PFSK-1 (cell line): ENCODE measurements around the gene GALNT12.

Experiments used
- FOXP2 ChIP-seq: optimal IDR thresholded peaks from 2 replicates; pipeline ENCODE3; 2011; ENCODE audit warnings: borderline replicate concordance, control low read depth, inconsistent platforms; ENCODE audit not compliant: insufficient read depth; ENCODE audit errors: extremely low read length, extremely low read depth
- POLR2AphosphoS5 ChIP-seq: IDR thresholded peaks from 2 replicates; pipeline ENCODE4 v1.6.1; 2012; ENCODE audit warnings: low read depth, mild to moderate bottlenecking, control low read depth, low read length, moderate library complexity
- REST ChIP-seq, 2 experiments: IDR thresholded peaks; 2 replicates each; pipeline versions ENCODE4 v1.6.1 to v1.8.0; 2011 to 2012; ENCODE audit warnings: low read depth in 2 of 2, low read length in 2 of 2, control low read depth in 1 of 2, inconsistent platforms in 1 of 2, mild to moderate bottlenecking in 1 of 2, moderate library complexity in 1 of 2; ENCODE audit not compliant: insufficient read depth in 1 of 2
- SIN3A ChIP-seq: IDR thresholded peaks from 2 replicates; pipeline ENCODE4 v1.6.1; 2012; ENCODE audit warnings: mild to moderate bottlenecking, low read length, moderate library complexity, borderline replicate concordance; ENCODE audit not compliant: insufficient read depth
- TAF1 ChIP-seq: IDR thresholded peaks from 2 replicates; pipeline ENCODE4 v1.6.1; 2012; ENCODE audit warnings: low read length, control low read depth, borderline replicate concordance; ENCODE audit not compliant: insufficient read depth

The GALNT12 gene

GRCh38 chr9:98771209-98771874, 36.1 kb upstream of the GALNT12 start:
- no peak for TF ChIP-seq FOXP2
- no peak for TF ChIP-seq TAF1
- TF ChIP-seq REST (IDR thresholded peaks at IDR 0.05; ENCODE audit: insufficient read depth in 1 of 2, low read depth in 2 of 2, low read length in 2 of 2), result no peak
- no peak for TF ChIP-seq SIN3A
- no peak for TF ChIP-seq POLR2AphosphoS5

GRCh38 chr9:98772364-98773155, 34.9 kb upstream of the GALNT12 start:
- TF ChIP-seq FOXP2, result no peak
- no peak for TF ChIP-seq POLR2AphosphoS5
- TF ChIP-seq REST (IDR thresholded peaks at IDR 0.05; ENCODE audit: insufficient read depth in 1 of 2, low read depth in 2 of 2, low read length in 2 of 2), result no peak
- no peak for TF ChIP-seq TAF1
- TF ChIP-seq SIN3A, result no peak

- TF ChIP-seq POLR2AphosphoS5, result no peak
Measured at GRCh38 chr9:98773721-98774120, 33.7 kb upstream of the GALNT12 start.

- TF ChIP-seq FOXP2, result no peak
- TF ChIP-seq SIN3A, result no peak
- no peak for TF ChIP-seq POLR2AphosphoS5
- no peak for TF ChIP-seq TAF1
- no peak for TF ChIP-seq REST (IDR thresholded peaks at IDR 0.05; ENCODE audit: insufficient read depth in 1 of 2, low read depth in 2 of 2, low read length in 2 of 2)
Measured at GRCh38 chr9:98774746-98775145, 32.7 kb upstream of the GALNT12 start.

- TF ChIP-seq REST (IDR thresholded peaks at IDR 0.05; ENCODE audit: insufficient read depth in 1 of 2, low read depth in 2 of 2, low read length in 2 of 2), result no peak
- TF ChIP-seq POLR2AphosphoS5, result no peak
- no peak for TF ChIP-seq FOXP2
- TF ChIP-seq SIN3A, result no peak
- no peak for TF ChIP-seq TAF1
Measured at GRCh38 chr9:98775831-98776441, 31.5 kb upstream of the GALNT12 start.
